A549 treated with AZD2906 at 1 μM for 4 hours (cell line): Measurements from ENCODE around the gene CLASRP. TPM values are rescaled to one million over a fixed set of nuclear protein-coding genes. Genes with fewer than 3 reads are reported as not detected.

Experiments used
- total RNA-seq: library from RNA; stranded (reverse); fragments of 200-300 nt; extraction: Qiagen RNA extraction; gene quantifications from 5 replicates; pipeline ENCODE4 v1.2.3, GENCODE V29; 2022

CLASRP gene
- 45.4 to 71.7 TPM (median 67.2 TPM) in 5 replicates for total RNA-seq

GRCh38 chr19:45038931-45039893 is at the start of gene CLASRP:
Gene CLASRP (plus strand): TSS chr19:45039045. CDS start chr19:45040213, 1,168 bp downstream.

GRCh38 chr19:45001087-45001739 is 37.6 kb upstream of the CLASRP start, which contains the start of gene RELB:
Gene RELB (plus strand): TSS chr19:45001464. CDS start chr19:45001580, 116 bp downstream.

DNA sequence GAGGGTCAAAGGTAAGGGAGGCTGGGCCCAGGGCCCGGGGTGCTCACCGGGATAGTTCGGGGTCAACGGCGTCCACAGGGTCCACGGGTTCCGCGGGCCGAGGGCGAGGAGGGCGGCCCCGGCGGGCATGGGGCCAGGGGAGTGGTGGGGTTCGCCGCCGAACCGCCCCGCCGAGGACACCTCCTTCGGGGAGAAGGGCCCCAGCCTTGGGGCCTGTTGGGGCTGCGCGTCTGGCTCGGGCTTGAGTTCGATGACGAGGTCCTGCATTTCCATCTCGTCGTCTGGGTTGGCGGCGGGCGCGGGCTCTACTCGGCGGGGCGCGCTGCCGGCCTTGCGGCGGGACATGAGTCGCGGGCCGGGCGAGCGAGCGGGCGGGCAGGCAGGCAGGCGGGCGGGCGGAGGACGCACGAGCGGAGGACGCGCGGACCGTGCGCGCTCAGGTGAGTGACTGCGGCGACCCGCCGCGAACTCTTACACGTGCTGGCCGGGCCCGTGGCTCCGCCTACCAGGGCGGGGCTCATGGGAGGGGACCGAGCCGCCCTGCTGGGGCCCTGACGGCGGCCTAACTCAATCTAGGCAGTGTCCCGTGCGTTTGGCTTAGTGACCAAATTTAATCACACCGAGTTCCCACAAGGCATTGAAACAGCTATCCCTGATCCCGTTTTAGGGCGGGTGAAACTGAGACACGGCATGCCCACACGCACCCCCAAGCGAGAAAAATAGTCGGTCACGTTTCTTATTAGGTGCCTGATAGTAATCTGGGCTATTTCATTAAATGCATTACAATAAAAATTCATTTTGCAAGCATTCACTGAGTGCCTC is 37.4 kb downstream of the CLASRP start, which contains the start of gene ZNF296:
TSS of gene ZNF296 (minus strand) at position 450 of the 822 bp plus-strand sequence. CDS start at position 345, 105 bp downstream.

DNA sequence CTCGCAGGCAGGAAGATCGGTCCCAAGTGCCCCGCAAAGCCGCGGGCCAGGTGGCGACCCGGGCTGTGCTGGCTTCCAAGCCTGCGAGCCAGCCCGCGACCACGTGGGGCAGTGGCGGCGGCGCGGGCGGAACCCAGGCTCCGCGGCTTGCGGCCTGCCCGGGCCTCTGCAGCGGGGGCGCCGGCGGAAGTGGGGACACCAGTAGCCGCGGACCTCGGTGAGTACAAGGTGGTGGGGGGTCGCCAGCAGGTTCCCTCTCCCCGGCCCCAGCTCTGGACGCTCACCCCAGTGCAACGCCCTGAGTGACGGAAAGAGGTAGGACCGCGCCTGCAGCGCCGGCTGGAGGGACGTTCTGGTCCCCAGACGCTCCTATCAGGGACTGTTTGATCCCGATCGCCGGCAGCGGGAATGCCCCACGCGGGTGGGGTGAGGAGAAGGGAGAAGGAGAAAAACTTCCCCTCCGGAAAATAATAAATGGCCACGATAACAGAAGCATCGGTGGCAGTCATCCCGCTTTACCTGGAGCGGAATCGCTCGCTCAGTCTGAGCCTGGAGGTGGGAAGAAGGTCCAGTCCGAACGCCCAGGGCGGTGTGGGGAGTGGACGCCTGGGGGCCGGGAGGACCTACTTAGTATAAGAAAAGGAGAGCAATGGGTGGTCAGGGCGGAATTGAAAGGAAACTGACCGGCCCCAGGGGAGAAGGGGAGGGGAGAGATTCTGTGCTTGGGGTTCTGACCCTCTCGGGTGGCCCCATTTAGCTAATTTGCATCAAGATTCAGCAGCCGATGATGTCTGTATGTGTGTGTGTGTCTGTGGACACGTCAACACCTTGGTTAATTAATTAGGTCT is 40.4 kb downstream of the CLASRP start, which contains the start of gene GEMIN7:
TSS of gene GEMIN7 (plus strand) at position 198 of the 848 bp plus-strand sequence. CDS start 10,855 bp downstream, outside the sequence.

DNA sequence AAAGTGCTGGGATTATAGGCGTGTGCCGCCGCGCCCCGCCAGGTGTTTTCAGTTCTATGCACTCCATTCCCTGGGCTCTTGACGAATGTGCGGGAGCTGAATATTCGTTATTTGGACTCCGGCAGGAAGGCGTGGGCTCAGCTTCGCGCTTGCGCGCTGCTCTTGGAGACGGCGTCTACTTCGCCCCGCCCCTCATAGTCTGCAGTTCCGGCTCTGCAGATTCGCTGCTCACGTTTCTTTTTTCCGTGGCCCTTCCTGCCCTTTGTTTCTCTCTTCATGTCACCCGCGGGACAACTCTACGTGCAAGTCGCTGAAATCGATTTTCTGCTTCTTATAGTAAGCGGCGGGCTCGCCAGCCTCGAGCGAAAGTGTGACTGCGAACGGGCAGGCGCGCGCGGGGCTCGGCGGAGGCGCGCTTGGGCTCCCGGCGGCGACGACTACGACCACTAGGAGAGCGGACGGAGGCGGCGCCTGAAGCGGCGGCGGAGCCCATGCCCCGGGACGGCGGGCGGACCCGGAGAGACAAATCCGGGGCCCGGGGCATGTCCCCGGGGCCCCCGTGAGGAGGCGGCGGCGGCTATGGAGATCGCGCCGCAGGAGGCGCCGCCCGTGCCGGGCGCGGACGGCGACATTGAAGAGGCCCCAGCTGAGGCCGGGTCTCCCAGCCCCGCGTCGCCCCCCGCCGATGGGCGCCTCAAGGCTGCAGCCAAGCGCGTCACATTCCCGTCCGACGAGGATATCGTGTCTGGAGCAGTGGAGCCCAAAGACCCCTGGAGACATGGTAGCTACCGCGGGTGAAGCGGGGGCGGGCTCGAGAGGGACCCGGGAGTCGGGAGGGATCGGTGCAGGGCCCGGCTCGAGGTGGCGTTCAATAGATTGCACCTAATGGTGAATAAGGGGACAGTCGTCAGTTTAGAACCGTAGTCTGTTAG is 54.2 kb downstream of the CLASRP start, which contains the start of gene PPP1R37:
TSS of gene PPP1R37 (plus strand) at position 433 of the 932 bp plus-strand sequence. CDS start at position 580, 147 bp downstream.

Other genes starting within 250 kb of the CLASRP start
- gene BCAM, start 229.9 kb upstream of the CLASRP start, total RNA-seq: 68.3 to 86.8 TPM (median 84.1 TPM) in 5 replicates
- 71.2 to 83.6 TPM (median 79.1 TPM) in 5 replicates for gene NECTIN2, start 192.7 kb upstream of the CLASRP start, total RNA-seq
- gene TOMM40, start 147.8 kb upstream of the CLASRP start, total RNA-seq: 182 to 258 TPM (median 243 TPM) in 5 replicates
- gene APOE, start 133.2 kb upstream of the CLASRP start, total RNA-seq: 10.6 to 22.1 TPM (median 14.8 TPM) in 5 replicates
- gene APOC1, start 124.4 kb upstream of the CLASRP start, total RNA-seq: 110 to 119 TPM (median 111 TPM) in 5 replicates
- not detected in 5 replicates for gene APOC4, start 96.8 kb upstream of the CLASRP start, total RNA-seq
- not detected in 5 replicates for gene APOC2, start 93.0 kb upstream of the CLASRP start, total RNA-seq
- 140 to 185 TPM (median 176 TPM) in 5 replicates for gene CLPTM1, start 83.7 kb upstream of the CLASRP start, total RNA-seq
- 23.1 to 46.1 TPM (median 39.5 TPM) in 5 replicates for gene RELB, start 37.6 kb upstream of the CLASRP start, total RNA-seq
- gene ZNF296, start 37.4 kb downstream of the CLASRP start, total RNA-seq: 12.1 to 21.4 TPM (median 18.9 TPM) in 5 replicates
- gene GEMIN7, start 40.2 kb downstream of the CLASRP start, total RNA-seq: 91.8 to 109 TPM (median 95.5 TPM) in 5 replicates
- gene PPP1R37, start 54.1 kb downstream of the CLASRP start, total RNA-seq: 31.6 to 44.7 TPM (median 43.0 TPM) in 5 replicates
- 0.51 to 1.2 TPM (median 0.93 TPM) in 5 replicates for gene NKPD1, start 121.9 kb downstream of the CLASRP start, total RNA-seq
- gene TRAPPC6A, start 139.2 kb downstream of the CLASRP start, total RNA-seq: 39.5 to 51.0 TPM (median 45.7 TPM) in 5 replicates
- 27.5 to 36.7 TPM (median 32.6 TPM) in 5 replicates for gene BLOC1S3, start 139.7 kb downstream of the CLASRP start, total RNA-seq
- gene EXOC3L2, start 206.4 kb downstream of the CLASRP start, total RNA-seq: 1.3 to 2.5 TPM (median 2.3 TPM) in 5 replicates
- 6.8 to 10.1 TPM (median 8.3 TPM) in 5 replicates for gene MARK4, start 212.2 kb downstream of the CLASRP start, total RNA-seq